CD4-positive, alpha-beta T cell treated with Interleukin-10 for 1 hour (primary cell): ENCODE data around the gene SCRT2.

Experiments
- DNase-seq: peaks from one replicate; pipeline ENCODE4 v3.0.0-alpha.2; 2020

Gene SCRT2

DNA sequence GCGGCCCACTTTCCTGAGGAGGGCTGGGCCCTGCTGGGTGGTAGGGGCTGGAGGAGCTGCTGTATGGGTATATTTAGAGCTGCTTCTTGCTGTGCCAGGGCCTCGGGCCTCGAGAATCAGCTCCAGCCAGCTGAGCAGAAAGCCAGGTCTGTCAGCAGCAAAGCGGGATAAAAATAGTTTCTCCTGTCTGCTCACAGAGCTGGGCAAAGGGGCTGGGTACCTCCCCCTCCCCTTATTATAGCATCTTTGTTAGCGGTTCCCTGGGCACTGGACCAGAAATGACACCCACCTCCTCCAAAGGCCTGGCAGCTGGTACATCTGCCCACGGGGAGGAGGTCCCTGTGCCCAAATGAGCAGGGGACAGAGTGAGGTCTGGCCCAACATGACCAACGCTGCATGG lies 6.0 kb downstream of the SCRT2 start:
- no peak for DNase-seq

- no peak for DNase-seq
These were observed 7.0 kb downstream of the SCRT2 start for GRCh38 chr20:668638-669037.

DNA sequence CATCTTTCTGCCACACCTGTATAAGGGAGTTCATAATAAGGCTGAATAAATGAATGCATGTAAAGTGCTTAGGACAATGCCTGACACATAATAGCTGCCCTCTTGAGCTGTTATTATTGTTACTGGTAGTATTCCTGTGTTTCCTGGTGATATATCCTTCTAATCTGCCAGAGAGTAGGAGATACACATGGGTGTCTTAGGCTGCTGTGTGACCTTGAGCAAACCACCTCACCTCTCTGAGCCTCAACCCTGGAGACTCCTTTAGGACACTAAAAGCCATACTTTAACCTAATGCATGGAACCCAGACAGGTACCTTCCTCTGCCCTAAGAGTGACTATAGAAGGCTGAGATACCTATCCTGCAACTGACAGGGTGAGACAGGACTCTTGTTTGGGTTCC lies 7.6 kb downstream of the SCRT2 start:
- DNase-seq, result no peak

GRCh38 chr20:667351-668034 lies 8.1 kb downstream of the SCRT2 start:
- peak; percentile 54 for DNase-seq

DNA sequence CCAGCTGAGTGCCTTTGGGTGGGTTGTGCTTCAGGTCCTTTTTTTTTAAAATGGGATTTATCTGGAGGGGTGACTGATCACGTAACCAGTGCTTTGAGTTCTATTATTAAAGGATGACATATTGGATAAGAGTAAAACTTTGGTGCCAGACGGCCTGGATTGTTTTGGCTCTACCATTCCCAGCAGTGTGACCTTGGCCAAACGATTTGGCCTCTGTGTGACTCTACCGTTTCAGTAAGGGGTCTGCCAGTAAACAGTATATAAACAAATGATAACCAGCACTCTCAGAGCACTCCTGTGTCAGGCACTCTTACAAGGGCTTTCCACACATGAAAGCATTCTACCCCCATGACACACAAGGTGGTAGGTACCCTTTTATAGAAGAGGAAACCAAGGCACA lies 8.7 kb downstream of the SCRT2 start:
- DNase-seq, result no peak

DNA sequence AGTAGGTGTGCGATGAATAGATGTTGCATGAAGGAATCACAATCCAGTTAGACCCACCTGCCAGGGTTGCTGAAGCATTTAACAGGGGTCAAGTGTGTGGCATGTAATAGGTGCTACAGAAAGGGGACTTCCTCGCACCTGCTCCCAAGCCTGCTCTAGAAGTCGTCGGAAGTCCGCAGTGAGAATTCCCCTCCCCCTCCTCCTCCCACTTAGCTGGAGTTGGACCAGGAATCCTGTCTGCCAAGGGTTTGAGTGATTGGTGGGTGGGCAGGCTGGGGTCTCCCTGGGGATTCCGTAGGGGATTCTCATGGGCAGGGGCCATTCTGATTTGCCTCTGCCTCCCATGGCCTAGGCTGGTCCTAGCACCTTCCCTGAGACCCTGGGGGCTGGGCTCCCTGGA lies 10.3 kb downstream of the SCRT2 start:
- DNase-seq, result no peak

GRCh38 chr20:664576-664975 lies 11.0 kb downstream of the SCRT2 start:
- DNase-seq, result no peak

GRCh38 chr20:664151-664550 lies 11.5 kb downstream of the SCRT2 start:
- no peak for DNase-seq

DNA sequence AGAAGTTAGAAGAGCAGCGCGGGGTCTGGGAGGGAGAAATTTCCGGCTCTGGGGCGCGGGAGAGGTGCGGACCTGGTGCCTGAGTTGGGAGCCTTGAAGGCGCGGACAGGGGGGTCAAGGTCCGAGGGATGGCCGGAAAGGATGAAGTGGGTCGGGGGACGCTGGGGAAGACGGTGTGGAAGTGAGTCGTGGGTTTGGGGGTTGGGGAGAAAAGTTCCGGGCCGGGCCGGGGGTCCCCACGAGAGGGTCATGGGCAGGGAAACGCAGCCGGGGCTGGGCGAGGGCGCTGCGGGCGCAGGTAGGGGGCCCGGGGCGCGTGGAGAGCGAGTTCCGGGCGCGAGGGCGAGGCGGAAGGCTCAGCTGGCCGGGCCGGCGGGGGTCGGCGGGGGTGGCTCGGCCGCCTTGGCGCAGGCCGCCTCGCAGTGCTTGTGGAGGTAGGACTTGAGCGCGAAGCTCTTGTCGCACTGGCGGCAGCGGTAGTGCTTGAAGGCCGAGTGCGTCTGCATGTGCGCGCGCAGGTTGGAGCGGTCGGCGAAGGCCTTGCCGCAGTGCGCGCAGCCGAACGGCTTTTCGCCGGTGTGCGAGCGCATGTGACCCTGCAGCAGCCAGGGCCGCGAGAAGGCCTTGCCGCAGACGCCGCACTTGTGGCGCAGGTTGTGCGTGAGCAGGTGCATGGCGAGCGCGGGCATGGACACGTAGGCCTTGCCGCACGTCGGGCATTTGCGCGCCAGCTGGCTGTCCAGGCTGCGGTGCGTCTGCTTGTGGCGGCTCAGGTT lies 12.1 kb downstream of the SCRT2 start:
- no peak for DNase-seq

DNA sequence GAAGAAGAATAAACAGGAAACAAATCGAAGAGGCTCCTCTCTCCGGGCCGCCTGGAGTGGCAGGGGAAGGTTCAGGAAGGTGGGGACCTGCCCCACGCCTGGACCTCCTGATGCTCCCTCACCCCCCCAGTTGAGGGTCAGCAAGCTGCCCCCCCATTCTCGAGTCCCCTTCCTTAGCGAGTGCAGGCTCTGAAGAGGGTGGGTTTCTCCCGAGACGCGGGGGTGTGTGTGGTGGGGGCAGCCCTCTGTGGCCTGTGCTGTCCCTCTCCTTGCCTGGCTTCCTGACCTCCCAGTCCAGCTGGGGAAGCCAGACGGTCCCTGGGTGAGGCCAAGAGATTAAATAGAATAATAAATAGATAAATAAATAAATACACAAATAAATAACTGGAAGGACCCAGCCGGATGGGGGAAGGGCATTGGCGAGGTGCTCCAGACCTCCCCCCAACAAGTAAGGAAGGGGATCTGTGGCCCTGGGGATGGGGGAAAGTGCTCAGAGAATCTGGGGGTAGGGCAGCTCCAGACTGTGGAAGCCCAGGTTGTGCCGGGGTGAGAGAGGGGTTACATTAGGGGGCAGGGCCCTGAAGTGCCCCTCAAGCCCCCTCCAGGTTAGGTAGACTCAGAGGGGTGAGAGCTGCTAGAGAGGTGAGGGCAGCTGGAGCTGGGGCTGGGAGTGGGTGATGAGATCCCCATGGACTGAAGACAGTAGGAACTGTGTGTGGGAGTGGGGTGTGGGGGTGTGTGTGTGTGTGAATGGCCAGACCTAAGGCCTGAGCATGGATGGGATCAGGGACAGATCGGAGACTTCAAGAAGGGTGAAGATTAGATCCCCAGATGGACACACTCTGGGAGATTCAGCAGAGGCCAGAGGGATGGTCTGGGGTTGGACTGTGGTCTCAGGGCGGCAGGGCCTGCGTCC lies 13.1 kb downstream of the SCRT2 start:
- no peak for DNase-seq

DNA sequence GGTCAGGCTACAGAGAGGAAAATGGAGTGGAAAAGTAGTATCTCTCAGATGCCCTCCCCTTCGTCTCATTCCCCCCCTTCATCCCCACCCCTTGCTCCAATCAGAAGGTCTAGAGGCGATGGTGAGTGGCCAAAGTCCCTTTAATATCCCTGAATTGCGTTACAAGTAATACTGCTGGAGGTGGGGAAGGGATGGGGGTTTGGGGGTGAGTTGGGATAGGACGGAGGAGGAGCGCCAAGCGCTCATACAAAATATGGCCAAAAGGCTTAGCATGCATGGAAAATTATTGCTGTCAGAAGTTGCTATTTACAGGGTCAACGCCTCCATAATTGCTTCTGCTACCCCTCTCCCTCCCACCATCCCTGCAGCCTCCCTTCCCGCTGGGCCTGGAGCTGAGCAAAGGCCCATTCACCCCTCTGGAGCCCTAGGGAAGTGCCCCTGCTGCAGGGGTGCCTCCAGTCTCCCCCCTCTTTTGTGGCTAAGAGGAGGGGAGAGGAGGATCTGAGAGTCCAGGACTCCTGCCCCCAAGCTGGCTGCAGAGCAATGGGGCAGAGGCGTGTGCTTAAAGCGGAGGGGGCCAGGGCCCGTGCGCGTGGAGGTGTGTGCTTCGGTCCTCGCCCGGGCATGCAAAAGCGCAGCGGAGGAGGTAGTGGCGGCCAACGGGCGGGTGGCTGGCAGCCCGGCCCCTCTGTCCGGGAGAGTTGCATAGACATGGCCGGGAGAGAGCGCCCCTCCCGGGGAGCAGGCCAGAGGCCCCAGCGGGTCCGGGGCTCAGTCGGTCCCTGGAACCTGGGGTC lies 13.9 kb downstream of the SCRT2 start:
- no peak for DNase-seq

DNA sequence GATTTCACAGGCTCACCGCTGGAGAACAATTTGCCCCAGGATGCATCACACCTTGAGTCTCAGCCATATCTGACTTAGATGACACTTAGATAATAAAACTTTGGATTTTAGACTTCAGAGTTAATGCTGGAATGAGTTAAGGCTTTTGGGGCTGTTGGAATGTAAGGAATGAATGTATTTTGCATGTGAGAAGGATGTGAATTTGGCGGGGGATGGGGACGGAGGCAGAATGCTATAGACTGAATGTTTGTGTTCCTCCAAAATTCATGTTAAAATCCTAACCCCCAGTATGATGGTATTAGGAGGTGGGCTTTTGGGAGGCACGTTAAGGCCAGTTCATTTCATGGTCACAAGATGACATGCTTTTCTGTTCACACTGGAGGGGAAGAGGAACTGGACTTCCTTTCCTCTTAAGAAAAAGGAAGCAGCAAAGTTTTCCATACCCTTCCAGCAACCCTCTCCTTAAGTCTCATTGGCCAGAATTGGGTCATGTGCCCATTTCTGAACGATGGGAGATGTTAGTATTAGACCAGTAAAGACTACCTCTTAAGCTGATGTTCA lies 16.8 kb downstream of the SCRT2 start:
- DNase-seq, result no peak

GRCh38 chr20:658202-658601 lies 17.4 kb downstream of the SCRT2 start:
- no peak for DNase-seq

- no peak for DNase-seq
These were observed 19.6 kb downstream of the SCRT2 start for GRCh38 chr20:655726-656624.

GRCh38 chr20:654417-654750 lies 21.2 kb downstream of the SCRT2 start:
- no peak for DNase-seq

- DNase-seq, result no peak
These were observed 21.8 kb downstream of the SCRT2 start for GRCh38 chr20:653590-654416.

GRCh38 chr20:653110-653589 lies 22.5 kb downstream of the SCRT2 start, which contains the start of gene SRXN1:
Gene SRXN1 (minus strand): TSS chr20:653200. CDS start chr20:653185, 15 bp downstream.
- DNase-seq, result peak; percentile 85

DNA sequence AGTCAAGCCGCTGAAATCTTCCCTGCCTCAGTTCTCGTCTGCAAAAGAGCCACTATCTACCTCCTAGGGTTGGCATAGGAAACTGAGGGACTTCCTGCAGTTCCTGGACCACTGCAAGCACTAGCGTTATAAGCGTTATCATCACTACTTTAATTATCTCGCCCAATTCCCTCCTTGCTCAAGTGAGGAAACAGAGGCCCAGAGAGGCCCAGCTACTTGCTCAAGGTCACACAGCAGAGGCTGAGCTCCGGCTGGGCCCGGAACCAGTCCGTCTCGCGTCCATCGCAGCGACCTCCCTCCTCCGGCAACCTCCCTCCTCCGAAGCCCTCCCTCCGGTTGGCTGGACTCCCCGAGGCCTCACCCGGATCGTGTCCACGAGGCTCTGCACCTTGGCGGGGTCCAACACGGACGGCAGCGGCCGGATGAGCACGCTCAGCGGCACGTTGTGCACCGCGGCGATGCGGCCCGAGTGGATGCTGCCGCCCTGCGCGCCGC lies 22.9 kb downstream of the SCRT2 start:
- DNase-seq, result no peak

DNA sequence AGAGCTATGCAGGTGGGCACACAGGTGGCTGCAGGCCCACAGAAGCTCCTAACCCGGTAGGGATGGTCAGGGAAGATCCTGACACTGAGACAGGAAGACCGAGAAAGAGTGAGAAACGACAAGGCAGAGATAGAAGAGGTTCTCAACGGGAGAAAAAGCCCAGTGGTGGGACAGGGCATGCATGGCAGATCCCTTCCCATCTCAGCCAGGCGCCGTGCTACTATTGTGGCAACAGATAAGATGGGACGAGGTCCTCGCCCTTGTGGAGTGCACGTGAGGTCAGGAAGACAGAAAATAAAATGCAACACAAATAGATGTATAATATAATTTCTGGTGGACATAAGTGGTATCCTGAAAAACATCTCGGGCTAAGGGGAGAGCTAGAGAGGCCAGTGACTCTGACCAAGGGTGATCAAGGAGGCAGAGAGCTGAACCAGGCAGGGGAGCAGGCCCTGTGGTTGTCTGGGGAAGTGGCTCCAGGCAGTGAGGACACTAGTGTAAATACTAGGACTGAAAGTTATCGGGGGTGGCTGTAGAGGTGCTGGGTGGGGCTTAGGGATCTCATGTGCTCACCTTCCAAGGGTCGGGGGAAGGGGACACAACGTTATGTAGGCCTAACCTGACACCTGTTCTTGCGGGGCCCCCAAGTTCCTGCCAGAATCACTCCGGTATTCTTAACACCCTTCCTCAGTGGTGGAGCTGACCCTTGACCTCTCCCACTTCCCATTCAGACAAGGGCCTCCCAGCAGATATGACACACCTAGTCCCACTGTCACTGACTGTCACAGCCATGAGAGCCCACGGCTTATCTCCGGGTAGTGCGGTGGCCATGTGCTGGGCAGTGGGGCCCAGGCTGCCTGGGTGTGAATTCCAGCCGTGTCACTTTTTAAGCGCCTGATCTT lies 23.6 kb downstream of the SCRT2 start:
- no peak for DNase-seq
